HEK293 (cell line): ENCODE data around the gene SETD5.

Source experiments
- CTCF ChIA-PET: fragments of 350-600 bp; formaldehyde crosslinking; extraction: SDS; loops from one replicate; lab custom pipeline; 2021; ENCODE audit warnings: antibody characterized with exemption; lab: Yijun Ruan, JAX
- POLR2A ChIA-PET: fragments of 300-600 bp; formaldehyde crosslinking; extraction: SDS; loops from one replicate; lab custom pipeline; 2020; ENCODE audit warnings: antibody characterized with exemption, inconsistent platforms; lab: Yijun Ruan, JAX
- H3K27ac ChIP-seq: fragments of 200-500 bp; sonication (Bioruptor generic); 2 replicates; pipeline ENCODE4 v1.5.1; 2014; ENCODE audit warnings: low read depth, low read length, control low read depth, inconsistent platforms; ENCODE audit errors: extremely low read depth
- H3K36me3 ChIP-seq, 2 experiments: fragments of 200-500 bp in 1 of 2; sonication (Bioruptor generic) in 1 of 2; 1 replicate in 1 of 2; 2 replicates in 1 of 2; pipeline ENCODE4 v1.5.1; 2014 to 2017; ENCODE audit warnings: inconsistent platforms in 2 of 2, low read length in 2 of 2; ENCODE audit not compliant: control insufficient read depth in 2 of 2, insufficient read depth in 1 of 2
- H3K4me1 ChIP-seq: fragments of 200-500 bp; sonication (Bioruptor generic); 2 replicates; pipeline ENCODE4 v1.5.1; 2014; ENCODE audit warnings: mild to moderate bottlenecking, low read length, inconsistent platforms; ENCODE audit not compliant: control insufficient read depth, insufficient read depth
- H3K4me3 ChIP-seq: 2 replicates; pipeline ENCODE4 v1.5.1; 2011; ENCODE audit warnings: low read depth, mild to moderate bottlenecking, control low read depth, low read length, moderate library complexity
- H3K9me3 ChIP-seq: fragments of 200-500 bp; sonication (Bioruptor generic); 2 replicates; pipeline ENCODE4 v1.5.1; 2014; ENCODE audit warnings: low read depth, low read length, inconsistent platforms; ENCODE audit not compliant: control insufficient read depth, insufficient read depth
- KLF1 ChIP-seq: fragments of 450-650 bp; formaldehyde crosslinking; IDR thresholded peaks from 2 replicates; pipeline ENCODE4 v1.5.1; 2016; ENCODE audit warnings: missing biosample characterization, missing genetic modification characterization
- MEIS1 ChIP-seq: sonication (generic); formaldehyde crosslinking; IDR thresholded peaks from 2 replicates; pipeline ENCODE4 v1.8.1; 2022; ENCODE audit warnings: missing genetic modification reagents, mild to moderate bottlenecking, borderline replicate concordance
- MZF1 ChIP-seq: fragments of 450-650 bp; formaldehyde crosslinking; IDR thresholded peaks from 2 replicates; pipeline ENCODE4 v1.5.1; 2017; ENCODE audit warnings: missing biosample characterization, missing genetic modification characterization, borderline replicate concordance
- PRDM1 ChIP-seq: fragments of 450-650 bp; formaldehyde crosslinking; IDR thresholded peaks from 2 replicates; pipeline ENCODE4; 2016; ENCODE audit warnings: missing biosample characterization, missing genetic modification characterization
- YY1 ChIP-seq: fragments of 450-650 bp; formaldehyde crosslinking; IDR thresholded peaks from 2 replicates; pipeline ENCODE4 v1.5.1; 2018; ENCODE audit warnings: missing biosample characterization, missing genetic modification characterization
- ZNF114 ChIP-seq: fragments of 450-650 bp; formaldehyde crosslinking; IDR thresholded peaks from 2 replicates; pipeline ENCODE4 v1.5.0; 2017; ENCODE audit warnings: missing biosample characterization, missing genetic modification characterization
- ZNF174 ChIP-seq: fragments of 450-650 bp; formaldehyde crosslinking; IDR thresholded peaks from 2 replicates; pipeline ENCODE4 v1.5.0; 2017; ENCODE audit warnings: missing biosample characterization, mild to moderate bottlenecking, missing genetic modification characterization
- ZNF626 ChIP-seq: fragments of 450-650 bp; sonication (Bioruptor Pico); formaldehyde crosslinking; IDR thresholded peaks from 2 replicates; pipeline ENCODE4 v1.5.1; 2018; ENCODE audit warnings: missing biosample characterization, missing genetic modification characterization, inconsistent platforms
- ZNF629 ChIP-seq: fragments of 450-650 bp; formaldehyde crosslinking; IDR thresholded peaks from 2 replicates; pipeline ENCODE4 v1.5.1; 2017; ENCODE audit warnings: missing biosample characterization, missing genetic modification characterization
- ZNF701 ChIP-seq: fragments of 450-650 bp; formaldehyde crosslinking; IDR thresholded peaks from 2 replicates; pipeline ENCODE4 v1.5.1; 2016; ENCODE audit warnings: missing biosample characterization, missing genetic modification characterization
- ZNF777 ChIP-seq: fragments of 450-650 bp; formaldehyde crosslinking; IDR thresholded peaks from 2 replicates; pipeline ENCODE4 v1.5.1; 2017; ENCODE audit warnings: missing biosample characterization, missing genetic modification characterization, borderline replicate concordance
- TF ChIP-seq, protein P1 (sequence below): IDR thresholded peaks from 2 replicates; pipeline ENCODE4 v1.6.1; 2011; ENCODE audit warnings: mild to moderate bottlenecking, low read depth, low read length, borderline replicate concordance
- TF ChIP-seq, protein P2 (sequence below): fragments of 450-650 bp; formaldehyde crosslinking; IDR thresholded peaks from 2 replicates; pipeline ENCODE4 v1.5.1; 2016; ENCODE audit warnings: missing biosample characterization, missing genetic modification characterization
- TF ChIP-seq, protein P3 (sequence below): fragments of 450-650 bp; IDR thresholded peaks from 2 replicates; pipeline ENCODE4 v1.5.1; 2018; ENCODE audit warnings: missing biosample characterization, missing genetic modification characterization
- TF ChIP-seq, protein P4 (sequence below): fragments of 450-650 bp; formaldehyde crosslinking; IDR thresholded peaks from 2 replicates; pipeline ENCODE4 v1.5.1; 2017; ENCODE audit warnings: missing biosample characterization, missing genetic modification characterization

The SETD5 gene

DNA sequence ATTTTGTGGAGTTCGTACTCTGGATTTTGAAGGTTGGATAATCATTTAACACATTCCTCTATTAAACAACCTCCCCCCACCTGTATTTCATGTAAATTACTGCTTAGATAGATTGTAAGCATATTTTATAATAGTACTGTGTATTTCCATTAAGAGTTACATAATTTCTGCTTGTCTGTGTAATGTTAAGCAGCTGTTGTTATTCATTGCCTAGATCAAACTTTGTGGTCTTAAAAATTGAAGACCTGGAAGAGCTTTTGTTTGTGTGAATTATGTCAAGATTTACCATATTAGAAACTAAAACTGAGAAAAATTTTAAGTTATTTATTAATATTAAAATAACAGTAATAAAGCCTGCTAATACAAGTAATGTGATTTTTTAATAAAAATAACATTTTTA, 11.1 kb downstream of the SETD5 start:
- ChIA-PET POLR2A (no interaction called here), CTCF (interaction anchor here (0.7 kb wide), 1 partner anchor 11 kb away, joined by 4 read pairs; no protein-coding TSS in a partner anchor)
- H3K36me3 ChIP-seq = no peaks in the 10 kb centered on the region
- H3K27ac ChIP-seq = no peak overlapping the region
- no peaks in the 10 kb centered on the region for H3K9me3 ChIP-seq
- TF ChIP-seq, protein P1, sequence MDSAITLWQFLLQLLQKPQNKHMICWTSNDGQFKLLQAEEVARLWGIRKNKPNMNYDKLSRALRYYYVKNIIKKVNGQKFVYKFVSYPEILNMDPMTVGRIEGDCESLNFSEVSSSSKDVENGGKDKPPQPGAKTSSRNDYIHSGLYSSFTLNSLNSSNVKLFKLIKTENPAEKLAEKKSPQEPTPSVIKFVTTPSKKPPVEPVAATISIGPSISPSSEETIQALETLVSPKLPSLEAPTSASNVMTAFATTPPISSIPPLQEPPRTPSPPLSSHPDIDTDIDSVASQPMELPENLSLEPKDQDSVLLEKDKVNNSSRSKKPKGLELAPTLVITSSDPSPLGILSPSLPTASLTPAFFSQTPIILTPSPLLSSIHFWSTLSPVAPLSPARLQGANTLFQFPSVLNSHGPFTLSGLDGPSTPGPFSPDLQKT = no peak
- H3K4me3 ChIP-seq = no peak overlapping the region
- H3K4me1 ChIP-seq = peaks cover 25% of the 10 kb centered on the region

DNA sequence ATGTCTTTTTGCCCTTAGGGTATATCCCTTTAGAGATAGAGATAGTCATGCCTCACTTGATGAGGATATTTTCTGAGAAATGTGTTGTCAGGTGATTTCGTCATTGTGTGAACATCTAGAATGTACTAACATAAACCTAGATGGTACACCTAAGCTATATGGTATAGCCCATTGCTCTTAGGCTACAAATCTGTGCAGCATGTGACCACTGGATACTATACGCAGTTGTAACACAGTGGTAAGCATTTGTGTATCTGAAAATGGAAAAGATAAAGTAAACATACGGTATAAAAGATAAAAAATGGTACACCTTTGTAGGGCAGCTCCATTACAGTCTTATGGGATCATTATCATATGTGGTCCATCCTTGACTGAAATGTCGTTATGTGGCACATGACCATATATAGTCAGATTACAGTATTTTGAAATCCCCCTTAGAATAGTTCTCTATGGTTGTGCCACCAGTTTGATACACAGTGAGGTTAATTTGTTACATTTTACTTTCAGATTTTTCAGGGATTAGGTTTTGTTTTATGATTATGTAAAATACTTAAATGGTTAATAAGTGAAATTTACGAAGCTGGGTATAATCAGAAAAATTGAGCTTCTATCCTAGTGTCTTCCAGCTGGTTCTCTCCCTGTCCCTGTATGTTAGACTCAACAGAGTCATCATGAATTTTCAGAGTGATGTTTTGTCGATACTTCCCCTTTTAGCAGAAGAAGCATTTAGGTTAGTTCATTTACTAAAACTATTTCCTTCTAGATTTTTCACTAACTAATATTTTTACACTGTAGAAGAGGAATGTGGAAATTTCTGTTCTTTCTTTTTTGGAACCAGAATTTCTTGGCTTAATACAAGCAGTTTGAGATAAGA, 12.8 kb downstream of the SETD5 start:
- Histone ChIP-seq H3K36me3 (no peaks in the 10 kb centered on the region), H3K9me3 (no peaks in the 10 kb centered on the region), H3K27ac (no peak overlapping the region), H3K4me3 (no peak overlapping the region), H3K4me1 (peaks cover 9% of the 10 kb centered on the region)
- CTCF ChIA-PET = interaction anchor here (1.2 kb wide), 1 partner anchor 57 kb away, joined by 3 read pairs; no protein-coding TSS in a partner anchor
- TF ChIP-seq ZNF174 = no peak
- TF ChIP-seq, protein P2, sequence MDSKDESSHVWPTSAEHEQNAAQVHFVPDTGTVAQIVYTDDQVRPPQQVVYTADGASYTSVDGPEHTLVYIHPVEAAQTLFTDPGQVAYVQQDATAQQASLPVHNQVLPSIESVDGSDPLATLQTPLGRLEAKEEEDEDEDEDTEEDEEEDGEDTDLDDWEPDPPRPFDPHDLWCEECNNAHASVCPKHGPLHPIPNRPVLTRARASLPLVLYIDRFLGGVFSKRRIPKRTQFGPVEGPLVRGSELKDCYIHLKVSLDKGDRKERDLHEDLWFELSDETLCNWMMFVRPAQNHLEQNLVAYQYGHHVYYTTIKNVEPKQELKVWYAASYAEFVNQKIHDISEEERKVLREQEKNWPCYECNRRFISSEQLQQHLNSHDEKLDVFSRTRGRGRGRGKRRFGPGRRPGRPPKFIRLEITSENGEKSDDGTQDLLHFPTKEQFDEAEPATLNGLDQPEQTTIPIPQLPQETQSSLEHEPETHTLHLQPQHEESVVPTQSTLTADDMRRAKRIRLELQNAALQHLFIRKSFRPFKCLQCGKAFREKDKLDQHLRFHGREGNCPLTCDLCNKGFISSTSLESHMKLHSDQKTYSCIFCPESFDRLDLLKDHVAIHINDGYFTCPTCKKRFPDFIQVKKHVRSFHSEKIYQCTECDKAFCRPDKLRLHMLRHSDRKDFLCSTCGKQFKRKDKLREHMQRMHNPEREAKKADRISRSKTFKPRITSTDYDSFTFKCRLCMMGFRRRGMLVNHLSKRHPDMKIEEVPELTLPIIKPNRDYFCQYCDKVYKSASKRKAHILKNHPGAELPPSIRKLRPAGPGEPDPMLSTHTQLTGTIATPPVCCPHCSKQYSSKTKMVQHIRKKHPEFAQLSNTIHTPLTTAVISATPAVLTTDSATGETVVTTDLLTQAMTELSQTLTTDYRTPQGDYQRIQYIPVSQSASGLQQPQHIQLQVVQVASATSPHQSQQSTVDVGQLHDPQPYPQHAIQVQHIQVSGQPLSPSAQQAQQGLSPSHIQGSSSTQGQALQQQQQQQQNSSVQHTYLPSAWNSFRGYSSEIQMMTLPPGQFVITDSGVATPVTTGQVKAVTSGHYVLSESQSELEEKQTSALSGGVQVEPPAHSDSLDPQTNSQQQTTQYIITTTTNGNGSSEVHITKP (tag by site-specific recombination) = peak; percentile 80
- no peak for TF ChIP-seq ZNF701 (tag by site-specific recombination)
- no peak for TF ChIP-seq ZNF114 (tag by site-specific recombination)
- TF ChIP-seq, protein P3, sequence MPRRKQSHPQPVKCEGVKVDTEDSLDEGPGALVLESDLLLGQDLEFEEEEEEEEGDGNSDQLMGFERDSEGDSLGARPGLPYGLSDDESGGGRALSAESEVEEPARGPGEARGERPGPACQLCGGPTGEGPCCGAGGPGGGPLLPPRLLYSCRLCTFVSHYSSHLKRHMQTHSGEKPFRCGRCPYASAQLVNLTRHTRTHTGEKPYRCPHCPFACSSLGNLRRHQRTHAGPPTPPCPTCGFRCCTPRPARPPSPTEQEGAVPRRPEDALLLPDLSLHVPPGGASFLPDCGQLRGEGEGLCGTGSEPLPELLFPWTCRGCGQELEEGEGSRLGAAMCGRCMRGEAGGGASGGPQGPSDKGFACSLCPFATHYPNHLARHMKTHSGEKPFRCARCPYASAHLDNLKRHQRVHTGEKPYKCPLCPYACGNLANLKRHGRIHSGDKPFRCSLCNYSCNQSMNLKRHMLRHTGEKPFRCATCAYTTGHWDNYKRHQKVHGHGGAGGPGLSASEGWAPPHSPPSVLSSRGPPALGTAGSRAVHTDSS (tag by site-specific recombination) = no peak
- TF ChIP-seq YY1 (tag by site-specific recombination) = no peak
- TF ChIP-seq MEIS1 (CRISPR knock-in tag) = no peak
- TF ChIP-seq ZNF626 = no peak
- TF ChIP-seq KLF1 (tag by site-specific recombination) = no peak
- TF ChIP-seq ZNF629 (tag by site-specific recombination) = peak; percentile 42; the same call in 1 of the 2 replicates
- peak; percentile 58; the same call in 1 of the 2 replicates for TF ChIP-seq MZF1 (tag by site-specific recombination)
- 0 out of 2 replicates have a peak, but pooled peaks have one; percentile 57 for TF ChIP-seq PRDM1
- TF ChIP-seq, protein P4, sequence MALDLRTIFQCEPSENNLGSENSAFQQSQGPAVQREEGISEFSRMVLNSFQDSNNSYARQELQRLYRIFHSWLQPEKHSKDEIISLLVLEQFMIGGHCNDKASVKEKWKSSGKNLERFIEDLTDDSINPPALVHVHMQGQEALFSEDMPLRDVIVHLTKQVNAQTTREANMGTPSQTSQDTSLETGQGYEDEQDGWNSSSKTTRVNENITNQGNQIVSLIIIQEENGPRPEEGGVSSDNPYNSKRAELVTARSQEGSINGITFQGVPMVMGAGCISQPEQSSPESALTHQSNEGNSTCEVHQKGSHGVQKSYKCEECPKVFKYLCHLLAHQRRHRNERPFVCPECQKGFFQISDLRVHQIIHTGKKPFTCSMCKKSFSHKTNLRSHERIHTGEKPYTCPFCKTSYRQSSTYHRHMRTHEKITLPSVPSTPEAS (tag by site-specific recombination) = no peak
- TF ChIP-seq ZNF777 = no peak
- POLR2A ChIA-PET = no interaction called here
